GM23338 (cell line): Measurements from ENCODE around the gene COL21A1. TPM values are rescaled to one million over a fixed set of nuclear protein-coding genes. Genes with fewer than 3 reads are reported as not detected.

ENCODE experiments used
- ATAC-seq: fragments of 200-7000 bp; cut with Tn5 transposase; 3 replicates; pipeline ENCODE4 v1.9.1; 2020
- DNase-seq: peaks from one replicate; pipeline ENCODE4 v3.0.0-alpha.2; 2015; ENCODE audit warnings: low spot score
- H2AFZ ChIP-seq: fragments of 200-600 bp; sonication (generic); 2 replicates; pipeline ENCODE4 v1.8.0; 2016; ENCODE audit warnings: antibody characterized with exemption, mild to moderate bottlenecking, moderate library complexity
- H3F3A ChIP-seq: fragments of 200-600 bp; sonication (generic); replicated peaks from 2 replicates; pipeline ENCODE4 v1.8.0; 2017; ENCODE audit warnings: antibody characterized with exemption, mixed run types, low read depth
- H3K27ac ChIP-seq: fragments of 200-600 bp; sonication (generic); 2 replicates; pipeline ENCODE4 v1.6.1; 2016; ENCODE audit warnings: low read depth
- H3K27me3 ChIP-seq: fragments of 200-600 bp; sonication (generic); 2 replicates; pipeline ENCODE4 v1.8.0; 2016; ENCODE audit warnings: mild to moderate bottlenecking, mixed run types, moderate library complexity; ENCODE audit not compliant: insufficient read depth
- H3K36me3 ChIP-seq: fragments of 200-600 bp; sonication (generic); 2 replicates; pipeline ENCODE4 v1.8.0; 2016; ENCODE audit warnings: mild to moderate bottlenecking; ENCODE audit not compliant: insufficient read depth
- H3K4me1 ChIP-seq: fragments of 200-600 bp; sonication (generic); 2 replicates; pipeline ENCODE4 v1.8.0; 2016; ENCODE audit warnings: mild to moderate bottlenecking, moderate library complexity; ENCODE audit not compliant: insufficient read depth
- H3K4me2 ChIP-seq: fragments of 200-600 bp; sonication (generic); 2 replicates; pipeline ENCODE4 v1.7.1; 2017; ENCODE audit warnings: mixed run types
- H3K4me3 ChIP-seq: fragments of 200-600 bp; sonication (generic); 2 replicates; pipeline ENCODE4 v1.6.1; 2016; ENCODE audit warnings: mixed run types
- H3K79me2 ChIP-seq: fragments of 200-600 bp; sonication (generic); replicated peaks from 2 replicates; pipeline ENCODE4 v1.8.0; 2017; ENCODE audit warnings: mild to moderate bottlenecking; ENCODE audit not compliant: insufficient read depth
- H3K9me2 ChIP-seq: fragments of 200-600 bp; sonication (generic); 2 replicates; pipeline ENCODE4 v1.8.0; 2017; ENCODE audit not compliant: insufficient read depth
- H4K20me1 ChIP-seq: fragments of 200-600 bp; sonication (generic); replicated peaks from 2 replicates; pipeline ENCODE4 v1.8.0; 2017; ENCODE audit warnings: mild to moderate bottlenecking; ENCODE audit not compliant: insufficient read depth
- H3K27ac Mint-ChIP-seq: 2 replicates; pipeline ENCODE4 v1.8.0; 2020; ENCODE audit warnings: inconsistent platforms, mild to moderate bottlenecking, moderate library complexity, mixed read lengths
- H3K27me3 Mint-ChIP-seq: 3 replicates; pipeline ENCODE4 v1.8.0; 2022; ENCODE audit warnings: low read depth, mild to moderate bottlenecking, moderate library complexity, mixed read lengths, inconsistent platforms; ENCODE audit not compliant: insufficient read depth, poor library complexity
- H3K36me3 Mint-ChIP-seq: 3 replicates; pipeline ENCODE4 v1.8.0; 2021; ENCODE audit warnings: low read depth, mild to moderate bottlenecking, inconsistent platforms, moderate library complexity, mixed read lengths
- H3K4me1 Mint-ChIP-seq: 3 replicates; pipeline ENCODE4 v1.8.0; 2020; ENCODE audit warnings: mild to moderate bottlenecking, inconsistent platforms, mixed read lengths
- H3K4me3 Mint-ChIP-seq: 3 replicates; pipeline ENCODE4 v1.8.0; 2021; ENCODE audit warnings: moderate library complexity, mild to moderate bottlenecking, inconsistent platforms, mixed read lengths
- H3K9me3 Mint-ChIP-seq: 3 replicates; pipeline ENCODE4 v1.8.0; 2020; ENCODE audit warnings: moderate library complexity, mild to moderate bottlenecking, inconsistent platforms, mixed read lengths
- EZH2 ChIP-seq: fragments of 200-600 bp; sonication (generic); IDR thresholded peaks from one replicate; pipeline ENCODE4 v1.8.0; 2017; ENCODE audit warnings: antibody characterized with exemption, mild to moderate bottlenecking, low read depth; ENCODE audit not compliant: unreplicated experiment
- EZH2phosphoT487 ChIP-seq: fragments of 200-600 bp; sonication (generic); IDR thresholded peaks from one replicate; pipeline ENCODE4 v1.8.1; 2018; ENCODE audit warnings: antibody characterized with exemption; ENCODE audit not compliant: unreplicated experiment
- JUNB ChIP-seq: IDR thresholded peaks from one replicate; pipeline ENCODE4 v1.6.1; 2016; ENCODE audit warnings: antibody characterized with exemption; ENCODE audit not compliant: unreplicated experiment
- NANOG ChIP-seq: IDR thresholded peaks from 2 replicates; pipeline ENCODE4 v1.6.1; 2016; ENCODE audit warnings: antibody characterized with exemption, borderline replicate concordance
- STAT1 ChIP-seq: IDR thresholded peaks from one replicate; pipeline ENCODE4 v1.6.1; 2016; ENCODE audit warnings: antibody characterized with exemption; ENCODE audit not compliant: unreplicated experiment
- ZNF114 ChIP-seq: fragments of 250-450 bp; sonication (Bioruptor Pico); IDR thresholded peaks from 2 replicates; pipeline ENCODE4 v1.5.0; 2020; ENCODE audit warnings: mild to moderate bottlenecking, moderate library complexity
- polyA plus RNA-seq: library from polyadenylated mRNA; unstranded; fragments of >200 nt; fragmentation: Nextera tagmentation; extraction: Ambion mirVana; gene quantifications from 2 replicates; pipeline ENCODE4 v1.2.1, GENCODE V29; 2016
- total RNA-seq: library from RNA; depleted of rRNA; stranded (reverse); fragments of >200 nt; shearing (Covaris generic); gene quantifications from 2 replicates; pipeline ENCODE4 v1.2.3, GENCODE V29; 2014
- TF ChIP-seq, protein P1 (sequence below): IDR thresholded peaks from 2 replicates; pipeline ENCODE4 v1.6.1; 2016; ENCODE audit warnings: antibody characterized with exemption
- TF ChIP-seq, protein P2 (sequence below): fragments of 250-450 bp; sonication (Bioruptor Pico); IDR thresholded peaks from 2 replicates; pipeline ENCODE4 v1.5.0; 2020; ENCODE audit warnings: mild to moderate bottlenecking, moderate library complexity
- TF ChIP-seq, protein P3 (sequence below), 2 experiments: fragments of 200-600 bp in 1 of 2; sonication (generic) in 1 of 2; conservative IDR thresholded peaks; 2 replicates each; pipeline versions ENCODE4 v1.5.1 to v1.6.1; 2016 to 2017; ENCODE audit warnings: antibody characterized with exemption in 2 of 2, low read depth in 2 of 2, mild to moderate bottlenecking in 2 of 2, moderate library complexity in 1 of 2

COL21A1 gene
- total and polyA plus RNA-seq, 2 experiments from 2014 or later = 5.0 to 6.2 TPM

GRCh38 chr6:56278171-56278591 lies 30.8 kb upstream of the COL21A1 start (continued):
- TF ChIP-seq NANOG (no peak), EZH2 (no peak), ZNF114 (CRISPR knock-in tag) (no peak)
- TF ChIP-seq, protein P1, sequence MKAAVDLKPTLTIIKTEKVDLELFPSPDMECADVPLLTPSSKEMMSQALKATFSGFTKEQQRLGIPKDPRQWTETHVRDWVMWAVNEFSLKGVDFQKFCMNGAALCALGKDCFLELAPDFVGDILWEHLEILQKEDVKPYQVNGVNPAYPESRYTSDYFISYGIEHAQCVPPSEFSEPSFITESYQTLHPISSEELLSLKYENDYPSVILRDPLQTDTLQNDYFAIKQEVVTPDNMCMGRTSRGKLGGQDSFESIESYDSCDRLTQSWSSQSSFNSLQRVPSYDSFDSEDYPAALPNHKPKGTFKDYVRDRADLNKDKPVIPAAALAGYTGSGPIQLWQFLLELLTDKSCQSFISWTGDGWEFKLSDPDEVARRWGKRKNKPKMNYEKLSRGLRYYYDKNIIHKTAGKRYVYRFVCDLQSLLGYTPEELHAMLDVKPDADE = no peak

DNA sequence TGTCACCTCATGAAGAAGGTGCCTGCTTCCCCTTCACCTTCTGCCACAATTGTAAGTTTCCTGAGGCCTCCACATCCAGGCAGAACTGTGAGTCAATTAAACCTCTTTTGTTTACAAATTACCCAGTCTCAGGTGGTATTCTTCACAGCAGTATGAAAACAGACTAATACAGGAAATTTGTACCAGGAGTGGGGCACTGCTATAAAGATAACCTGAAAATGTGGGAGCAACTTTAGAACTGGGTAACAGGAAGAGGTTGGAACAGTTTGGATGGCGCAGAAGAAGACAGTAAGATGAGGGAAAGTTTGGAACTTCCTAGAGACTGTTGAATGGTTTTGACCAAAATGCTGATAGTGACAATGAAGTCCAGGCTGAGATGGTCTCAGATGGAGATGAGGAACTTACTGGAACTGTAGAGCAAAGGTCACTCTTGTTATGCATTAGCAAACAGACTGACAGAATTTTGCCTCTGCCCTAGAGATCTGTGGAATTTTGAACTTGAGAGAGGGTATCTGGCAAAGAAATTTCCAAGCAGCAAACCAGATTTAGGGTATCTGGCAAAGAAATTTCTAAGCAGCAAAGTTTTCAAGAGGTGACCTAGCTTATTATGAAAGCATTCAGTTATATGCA lies 23.5 kb upstream of the COL21A1 start:
- no peak overlapping the region for H3K27ac ChIP-seq
- no peaks in the 10 kb centered on the region; the same call in 2 of the 3 replicates for H3K4me1 Mint-ChIP-seq
- ATAC-seq = no peak
- no peaks in the 10 kb centered on the region for H3K36me3 ChIP-seq
- H3K4me3 Mint-ChIP-seq = no peak overlapping the region
- H4K20me1 ChIP-seq = no peaks in the 10 kb centered on the region
- H3K27me3 Mint-ChIP-seq = peaks cover 1% of the 10 kb centered on the region
- peaks cover 22% of the 10 kb centered on the region; the same call in 2 of the 3 replicates for H3K36me3 Mint-ChIP-seq
- H3K27me3 ChIP-seq = no peaks in the 10 kb centered on the region
- no peak overlapping the region for H3K27ac Mint-ChIP-seq
- peaks cover 38% of the 10 kb centered on the region for H3K9me3 Mint-ChIP-seq
- H3K79me2 ChIP-seq = no peaks in the 10 kb centered on the region
- H3K4me2 ChIP-seq = no peak overlapping the region
- H3K4me1 ChIP-seq = no peaks in the 10 kb centered on the region
- H3K4me3 ChIP-seq = no peak overlapping the region
- H3K9me2 ChIP-seq = peaks cover 9% of the 10 kb centered on the region
- no peak overlapping the region for H2AFZ ChIP-seq
- no peak for DNase-seq
- no peaks in the 10 kb centered on the region for H3F3A ChIP-seq
- TF ChIP-seq, protein P2, sequence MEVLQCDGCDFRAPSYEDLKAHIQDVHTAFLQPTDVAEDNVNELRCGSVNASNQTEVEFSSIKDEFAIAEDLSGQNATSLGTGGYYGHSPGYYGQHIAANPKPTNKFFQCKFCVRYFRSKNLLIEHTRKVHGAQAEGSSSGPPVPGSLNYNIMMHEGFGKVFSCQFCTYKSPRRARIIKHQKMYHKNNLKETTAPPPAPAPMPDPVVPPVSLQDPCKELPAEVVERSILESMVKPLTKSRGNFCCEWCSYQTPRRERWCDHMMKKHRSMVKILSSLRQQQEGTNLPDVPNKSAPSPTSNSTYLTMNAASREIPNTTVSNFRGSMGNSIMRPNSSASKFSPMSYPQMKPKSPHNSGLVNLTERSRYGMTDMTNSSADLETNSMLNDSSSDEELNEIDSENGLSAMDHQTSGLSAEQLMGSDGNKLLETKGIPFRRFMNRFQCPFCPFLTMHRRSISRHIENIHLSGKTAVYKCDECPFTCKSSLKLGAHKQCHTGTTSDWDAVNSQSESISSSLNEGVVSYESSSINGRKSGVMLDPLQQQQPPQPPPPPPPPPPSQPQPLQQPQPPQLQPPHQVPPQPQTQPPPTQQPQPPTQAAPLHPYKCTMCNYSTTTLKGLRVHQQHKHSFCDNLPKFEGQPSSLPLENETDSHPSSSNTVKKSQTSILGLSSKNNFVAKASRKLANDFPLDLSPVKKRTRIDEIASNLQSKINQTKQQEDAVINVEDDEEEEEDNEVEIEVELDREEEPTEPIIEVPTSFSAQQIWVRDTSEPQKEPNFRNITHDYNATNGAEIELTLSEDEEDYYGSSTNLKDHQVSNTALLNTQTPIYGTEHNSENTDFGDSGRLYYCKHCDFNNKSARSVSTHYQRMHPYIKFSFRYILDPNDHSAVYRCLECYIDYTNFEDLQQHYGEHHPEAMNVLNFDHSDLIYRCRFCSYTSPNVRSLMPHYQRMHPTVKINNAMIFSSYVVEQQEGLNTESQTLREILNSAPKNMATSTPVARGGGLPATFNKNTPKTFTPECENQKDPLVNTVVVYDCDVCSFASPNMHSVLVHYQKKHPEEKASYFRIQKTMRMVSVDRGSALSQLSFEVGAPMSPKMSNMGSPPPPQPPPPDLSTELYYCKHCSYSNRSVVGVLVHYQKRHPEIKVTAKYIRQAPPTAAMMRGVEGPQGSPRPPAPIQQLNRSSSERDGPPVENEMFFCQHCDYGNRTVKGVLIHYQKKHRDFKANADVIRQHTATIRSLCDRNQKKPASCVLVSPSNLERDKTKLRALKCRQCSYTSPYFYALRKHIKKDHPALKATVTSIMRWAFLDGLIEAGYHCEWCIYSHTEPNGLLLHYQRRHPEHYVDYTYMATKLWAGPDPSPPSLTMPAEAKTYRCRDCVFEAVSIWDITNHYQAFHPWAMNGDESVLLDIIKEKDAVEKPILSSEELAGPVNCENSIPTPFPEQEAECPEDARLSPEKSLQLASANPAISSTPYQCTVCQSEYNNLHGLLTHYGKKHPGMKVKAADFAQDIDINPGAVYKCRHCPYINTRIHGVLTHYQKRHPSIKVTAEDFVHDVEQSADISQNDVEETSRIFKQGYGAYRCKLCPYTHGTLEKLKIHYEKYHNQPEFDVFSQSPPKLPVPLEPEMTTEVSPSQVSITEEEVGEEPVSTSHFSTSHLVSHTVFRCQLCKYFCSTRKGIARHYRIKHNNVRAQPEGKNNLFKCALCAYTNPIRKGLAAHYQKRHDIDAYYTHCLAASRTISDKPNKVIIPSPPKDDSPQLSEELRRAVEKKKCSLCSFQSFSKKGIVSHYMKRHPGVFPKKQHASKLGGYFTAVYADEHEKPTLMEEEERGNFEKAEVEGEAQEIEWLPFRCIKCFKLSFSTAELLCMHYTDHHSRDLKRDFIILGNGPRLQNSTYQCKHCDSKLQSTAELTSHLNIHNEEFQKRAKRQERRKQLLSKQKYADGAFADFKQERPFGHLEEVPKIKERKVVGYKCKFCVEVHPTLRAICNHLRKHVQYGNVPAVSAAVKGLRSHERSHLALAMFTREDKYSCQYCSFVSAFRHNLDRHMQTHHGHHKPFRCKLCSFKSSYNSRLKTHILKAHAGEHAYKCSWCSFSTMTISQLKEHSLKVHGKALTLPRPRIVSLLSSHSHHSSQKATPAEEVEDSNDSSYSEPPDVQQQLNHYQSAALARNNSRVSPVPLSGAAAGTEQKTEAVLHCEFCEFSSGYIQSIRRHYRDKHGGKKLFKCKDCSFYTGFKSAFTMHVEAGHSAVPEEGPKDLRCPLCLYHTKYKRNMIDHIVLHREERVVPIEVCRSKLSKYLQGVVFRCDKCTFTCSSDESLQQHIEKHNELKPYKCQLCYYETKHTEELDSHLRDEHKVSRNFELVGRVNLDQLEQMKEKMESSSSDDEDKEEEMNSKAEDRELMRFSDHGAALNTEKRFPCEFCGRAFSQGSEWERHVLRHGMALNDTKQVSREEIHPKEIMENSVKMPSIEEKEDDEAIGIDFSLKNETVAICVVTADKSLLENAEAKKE (CRISPR knock-in tag) = no peak
- TF ChIP-seq ZNF114 (CRISPR knock-in tag) = no peak
- TF ChIP-seq EZH2 = no peak
- no peak for TF ChIP-seq EZH2phosphoT487
- no peak for TF ChIP-seq NANOG
- TF ChIP-seq STAT1 = no peak
- TF ChIP-seq, protein P3, sequence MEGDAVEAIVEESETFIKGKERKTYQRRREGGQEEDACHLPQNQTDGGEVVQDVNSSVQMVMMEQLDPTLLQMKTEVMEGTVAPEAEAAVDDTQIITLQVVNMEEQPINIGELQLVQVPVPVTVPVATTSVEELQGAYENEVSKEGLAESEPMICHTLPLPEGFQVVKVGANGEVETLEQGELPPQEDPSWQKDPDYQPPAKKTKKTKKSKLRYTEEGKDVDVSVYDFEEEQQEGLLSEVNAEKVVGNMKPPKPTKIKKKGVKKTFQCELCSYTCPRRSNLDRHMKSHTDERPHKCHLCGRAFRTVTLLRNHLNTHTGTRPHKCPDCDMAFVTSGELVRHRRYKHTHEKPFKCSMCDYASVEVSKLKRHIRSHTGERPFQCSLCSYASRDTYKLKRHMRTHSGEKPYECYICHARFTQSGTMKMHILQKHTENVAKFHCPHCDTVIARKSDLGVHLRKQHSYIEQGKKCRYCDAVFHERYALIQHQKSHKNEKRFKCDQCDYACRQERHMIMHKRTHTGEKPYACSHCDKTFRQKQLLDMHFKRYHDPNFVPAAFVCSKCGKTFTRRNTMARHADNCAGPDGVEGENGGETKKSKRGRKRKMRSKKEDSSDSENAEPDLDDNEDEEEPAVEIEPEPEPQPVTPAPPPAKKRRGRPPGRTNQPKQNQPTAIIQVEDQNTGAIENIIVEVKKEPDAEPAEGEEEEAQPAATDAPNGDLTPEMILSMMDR (conservative IDR thresholded peaks at IDR 0.05; ENCODE audit: low read depth in 2 of 2) = no peak
- TF ChIP-seq JUNB = no peak
